DND-41 (cell line): ENCODE results near the gene TNFAIP2.
"Not testable (repeated sequence)": the region's sequence is repeated elsewhere in the genome, so short reads cannot be mapped to it uniquely, and the experiment has no call there.

ENCODE experiments used
- ATAC-seq: fragments of 200-7000 bp; cut with Tn5 transposase; 3 replicates; pipeline ENCODE4 v1.9.1; 2021; ENCODE audit warnings: low read depth; ENCODE audit not compliant: insufficient read depth
- DNase-seq: peaks from one replicate; pipeline ENCODE4 v3.0.0-alpha.2; 2020
- H2AFZ ChIP-seq: 2 replicates; pipeline ENCODE4 v1.6.0; 2012; ENCODE audit warnings: low read depth, low read length
- H3K27ac ChIP-seq: 2 replicates; pipeline ENCODE4 v1.5.1; 2012; ENCODE audit warnings: low read length, inconsistent platforms
- H3K27me3 ChIP-seq: fragments of 200-600 bp; sonication (generic); 2 replicates; pipeline ENCODE4 v1.6.0; 2012; ENCODE audit warnings: low read length, mild to moderate bottlenecking, inconsistent platforms; ENCODE audit not compliant: insufficient read depth, poor library complexity
- H3K36me3 ChIP-seq: 2 replicates; pipeline ENCODE4 v1.5.1; 2012; ENCODE audit warnings: low read length, inconsistent platforms; ENCODE audit not compliant: insufficient read depth
- H3K4me1 ChIP-seq: 2 replicates; pipeline ENCODE4 v1.5.1; 2012; ENCODE audit warnings: mild to moderate bottlenecking, low read length; ENCODE audit not compliant: insufficient read depth
- H3K4me2 ChIP-seq: 2 replicates; pipeline ENCODE4 v1.6.0; 2012; ENCODE audit warnings: mild to moderate bottlenecking, moderate library complexity, low read length, inconsistent platforms; ENCODE audit not compliant: insufficient read depth
- H3K4me3 ChIP-seq, 2 experiments: fragments of 200-600 bp in 1 of 2; shearing (Covaris generic) in 1 of 2; 2 replicates each; pipeline ENCODE4 v1.5.1; 2012 to 2016; ENCODE audit warnings: inconsistent platforms in 2 of 2, low read length in 2 of 2, mild to moderate bottlenecking in 2 of 2, low read depth in 1 of 2, moderate library complexity in 1 of 2
- H3K79me2 ChIP-seq: 2 replicates; pipeline ENCODE4 v1.6.0; 2012; ENCODE audit warnings: low read length, inconsistent platforms; ENCODE audit not compliant: insufficient read depth
- H3K9ac ChIP-seq: 2 replicates; pipeline ENCODE4 v1.6.0; 2012; ENCODE audit warnings: low read depth, mild to moderate bottlenecking, inconsistent platforms, low read length, moderate library complexity
- H3K9me3 ChIP-seq: 2 replicates; pipeline ENCODE4 v1.5.1; 2012; ENCODE audit warnings: low read length, moderate library complexity, mild to moderate bottlenecking, inconsistent platforms; ENCODE audit not compliant: insufficient read depth, severe bottlenecking
- H4K20me1 ChIP-seq: 2 replicates; pipeline ENCODE4 v1.6.0; 2012; ENCODE audit warnings: low read length; ENCODE audit not compliant: insufficient read depth
- EZH2 ChIP-seq: IDR thresholded peaks from 3 replicates; pipeline ENCODE4 v1.6.1; 2012; ENCODE audit warnings: borderline replicate concordance, low read depth, mild to moderate bottlenecking, moderate library complexity, low read length, inconsistent platforms; ENCODE audit not compliant: severe bottlenecking
- TF ChIP-seq, protein P1 (sequence below): IDR thresholded peaks from 2 replicates; pipeline ENCODE4 v1.5.1; 2012; ENCODE audit warnings: borderline replicate concordance, low read length, moderate library complexity, mild to moderate bottlenecking; ENCODE audit not compliant: poor library complexity, severe bottlenecking; ENCODE audit errors: extremely low read depth

TNFAIP2 gene

DNA sequence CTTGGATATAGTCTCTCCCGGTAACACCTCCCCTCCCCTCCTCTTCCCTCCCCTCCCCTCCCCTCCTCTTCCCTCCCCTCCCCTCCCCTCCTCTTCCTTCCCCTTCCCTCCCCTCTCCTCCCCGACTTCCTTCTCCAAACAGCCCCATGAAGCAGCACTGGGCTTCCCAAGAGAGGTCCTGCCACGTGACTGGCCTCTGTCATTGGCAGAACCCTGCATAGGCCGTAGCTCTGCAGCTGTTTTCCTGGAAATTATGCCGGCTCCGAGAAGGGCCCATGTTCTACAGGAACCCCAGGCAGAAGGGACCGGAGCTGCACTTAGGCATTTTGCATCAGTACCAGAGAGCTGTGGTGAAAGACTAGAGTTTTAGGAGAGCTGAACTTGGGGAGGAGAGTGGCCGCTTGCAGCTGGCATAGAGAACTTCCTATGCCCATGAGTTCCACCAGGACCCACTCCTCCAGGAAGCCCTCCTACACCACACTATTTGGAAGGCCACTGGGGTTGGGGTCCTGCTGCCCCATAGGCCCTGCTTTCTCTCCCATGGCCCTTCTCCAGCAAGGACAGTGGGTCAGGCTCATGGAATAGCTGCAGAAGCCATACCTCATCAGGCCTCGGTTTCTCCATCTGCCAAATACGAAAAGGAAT lies 5.1 kb upstream of the TNFAIP2 start:
- no peaks in the 10 kb centered on the region for H3K79me2 ChIP-seq
- H3K4me1 ChIP-seq = no peaks in the 10 kb centered on the region
- peaks cover 5% of the 10 kb centered on the region for H3K27me3 ChIP-seq
- no peak overlapping the region for H2AFZ ChIP-seq
- DNase-seq = no peak
- ATAC-seq = no peak
- H3K27ac ChIP-seq = no peak overlapping the region
- H3K4me2 ChIP-seq = no peak overlapping the region
- H3K4me3 ChIP-seq = no peak overlapping the region
- H3K9me3 ChIP-seq = no peaks in the 10 kb centered on the region
- no peak overlapping the region for H3K9ac ChIP-seq
- TF ChIP-seq, protein P1, sequence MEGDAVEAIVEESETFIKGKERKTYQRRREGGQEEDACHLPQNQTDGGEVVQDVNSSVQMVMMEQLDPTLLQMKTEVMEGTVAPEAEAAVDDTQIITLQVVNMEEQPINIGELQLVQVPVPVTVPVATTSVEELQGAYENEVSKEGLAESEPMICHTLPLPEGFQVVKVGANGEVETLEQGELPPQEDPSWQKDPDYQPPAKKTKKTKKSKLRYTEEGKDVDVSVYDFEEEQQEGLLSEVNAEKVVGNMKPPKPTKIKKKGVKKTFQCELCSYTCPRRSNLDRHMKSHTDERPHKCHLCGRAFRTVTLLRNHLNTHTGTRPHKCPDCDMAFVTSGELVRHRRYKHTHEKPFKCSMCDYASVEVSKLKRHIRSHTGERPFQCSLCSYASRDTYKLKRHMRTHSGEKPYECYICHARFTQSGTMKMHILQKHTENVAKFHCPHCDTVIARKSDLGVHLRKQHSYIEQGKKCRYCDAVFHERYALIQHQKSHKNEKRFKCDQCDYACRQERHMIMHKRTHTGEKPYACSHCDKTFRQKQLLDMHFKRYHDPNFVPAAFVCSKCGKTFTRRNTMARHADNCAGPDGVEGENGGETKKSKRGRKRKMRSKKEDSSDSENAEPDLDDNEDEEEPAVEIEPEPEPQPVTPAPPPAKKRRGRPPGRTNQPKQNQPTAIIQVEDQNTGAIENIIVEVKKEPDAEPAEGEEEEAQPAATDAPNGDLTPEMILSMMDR = no peak
- TF ChIP-seq EZH2 = no peak
- no peaks in the 10 kb centered on the region for H3K36me3 ChIP-seq
- peaks cover 3% of the 10 kb centered on the region; the same call in 1 of the 2 replicates for H4K20me1 ChIP-seq

DNA sequence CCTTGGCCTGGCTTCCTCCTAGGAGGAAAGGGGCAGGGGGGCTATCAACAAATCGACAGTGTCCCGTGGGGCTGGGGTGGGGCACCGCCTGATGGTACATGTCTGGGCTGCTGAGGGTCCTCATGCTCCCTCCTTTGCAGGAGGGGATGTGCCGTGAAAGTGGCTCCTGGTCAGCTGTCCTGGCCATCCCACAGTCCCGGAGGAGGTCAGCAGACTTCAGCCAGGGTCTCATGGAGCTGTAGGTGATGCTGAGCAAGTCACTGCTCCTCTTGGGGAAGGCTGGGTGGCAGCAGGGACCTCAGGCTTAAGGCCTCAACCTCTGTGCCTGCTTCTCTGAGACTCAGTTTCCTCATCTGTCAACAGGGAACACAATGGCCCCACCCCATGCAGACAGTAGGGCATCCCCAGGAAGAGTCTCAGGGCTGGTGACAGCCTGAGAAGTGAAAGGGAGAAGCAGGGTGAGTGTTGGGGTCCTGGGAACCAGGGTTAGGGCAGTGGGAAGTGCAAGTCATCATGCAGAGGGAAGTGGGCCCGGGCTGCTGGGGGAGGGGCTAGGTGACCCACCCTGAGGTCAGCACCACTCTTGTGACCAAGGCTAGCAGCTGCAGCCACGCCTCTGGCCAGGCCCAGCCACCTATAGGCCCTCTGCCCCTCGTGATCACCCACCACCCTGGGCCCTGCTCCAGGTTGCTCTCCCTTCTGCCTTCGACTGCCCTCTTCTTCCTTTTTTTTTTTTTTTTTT lies 4.4 kb upstream of the TNFAIP2 start:
- H3K27me3 ChIP-seq = peaks cover 6% of the 10 kb centered on the region
- H3K4me3 ChIP-seq = no peak overlapping the region
- no peaks in the 10 kb centered on the region for H3K36me3 ChIP-seq
- TF ChIP-seq EZH2 = no peak
- TF ChIP-seq, protein P1 = no peak
- H3K9ac ChIP-seq = no peak overlapping the region
- no peaks in the 10 kb centered on the region for H3K9me3 ChIP-seq
- DNase-seq (no peak), ATAC-seq (no peak)
- no peak overlapping the region for H2AFZ ChIP-seq
- H3K4me1 ChIP-seq = no peaks in the 10 kb centered on the region
- H3K4me2 ChIP-seq = no peak overlapping the region
- H4K20me1 ChIP-seq = peaks cover 4% of the 10 kb centered on the region; the same call in 1 of the 2 replicates
- no peaks in the 10 kb centered on the region for H3K79me2 ChIP-seq
- no peak overlapping the region for H3K27ac ChIP-seq

DNA sequence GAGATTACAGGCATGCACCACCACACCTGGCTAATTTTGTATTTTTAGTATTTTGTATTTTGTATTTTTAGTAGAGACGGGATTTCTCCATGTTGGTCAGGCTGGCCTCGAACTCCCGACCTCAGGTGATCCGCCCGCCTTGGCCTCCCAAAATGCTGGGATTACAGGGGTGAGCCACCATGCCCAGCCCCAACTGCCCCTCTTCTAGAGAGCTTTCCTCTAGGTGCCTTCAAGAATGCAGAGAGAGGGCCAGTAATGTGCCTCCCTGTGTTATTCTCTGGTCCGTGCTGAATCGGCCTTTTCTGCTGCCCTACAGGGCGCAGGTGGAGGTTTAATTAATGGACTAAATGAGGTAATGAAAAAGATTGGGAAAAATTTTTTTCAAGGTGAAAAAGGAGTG lies 3.7 kb upstream of the TNFAIP2 start:
- H3K9ac ChIP-seq, H3K4me1 ChIP-seq, H3K4me2 ChIP-seq, H3K9me3 ChIP-seq, H3K27ac ChIP-seq, H3K36me3 ChIP-seq, ATAC-seq, H3K4me3 ChIP-seq, H3K79me2 ChIP-seq, DNase-seq, H2AFZ ChIP-seq: not testable (repeated sequence)
- Histone ChIP-seq H4K20me1 (peaks cover 11% of the 10 kb centered on the region; the same call in 1 of the 2 replicates), H3K27me3 (peaks cover 12% of the 10 kb centered on the region)

DNA sequence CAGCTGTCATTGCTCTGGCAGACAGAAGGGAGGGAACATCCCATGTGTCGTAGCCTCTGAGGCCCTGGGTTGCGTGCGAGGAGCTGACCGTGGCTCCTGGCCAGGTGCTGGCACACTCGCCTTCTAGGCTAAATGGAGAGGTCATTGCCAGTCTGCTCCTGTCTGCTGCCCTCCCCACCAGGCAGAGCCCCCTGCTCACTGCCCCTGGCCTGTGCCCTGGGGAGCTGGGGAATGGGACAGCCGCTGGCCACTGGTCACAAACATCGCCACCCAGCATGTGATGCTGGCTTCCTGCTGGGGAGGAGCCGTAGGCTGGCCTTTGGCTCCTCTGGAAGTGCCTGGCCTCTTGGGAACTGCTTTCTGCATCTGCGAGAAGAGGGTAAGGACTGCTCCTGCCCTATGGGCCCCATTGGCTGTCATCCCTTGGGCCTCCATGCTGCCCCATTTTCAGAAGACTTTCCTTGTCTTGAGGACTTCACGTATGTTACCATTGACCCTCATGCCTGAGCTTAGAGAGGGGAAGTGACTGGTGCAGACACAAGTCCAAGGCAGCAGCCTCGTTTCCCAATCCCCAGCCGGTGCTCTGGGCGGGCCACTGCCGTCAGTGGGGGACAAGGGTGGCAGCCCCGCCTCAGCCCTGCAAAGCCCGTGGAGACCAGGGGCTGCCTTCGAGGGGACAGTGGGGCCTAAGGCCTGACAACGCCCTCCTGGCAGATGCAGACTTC lies 2.0 kb upstream of the TNFAIP2 start:
- Histone ChIP-seq H3K27ac (no peak overlapping the region), H3K79me2 (no peaks in the 10 kb centered on the region), H3K9ac (no peak overlapping the region), H3K27me3 (peaks cover 12% of the 10 kb centered on the region), H3K9me3 (no peaks in the 10 kb centered on the region), H3K4me2 (no peak overlapping the region), H3K36me3 (no peaks in the 10 kb centered on the region), H2AFZ (no peak overlapping the region), H3K4me1 (no peaks in the 10 kb centered on the region), H3K4me3 (no peak overlapping the region), H4K20me1 (peaks cover 12% of the 10 kb centered on the region; the same call in 1 of the 2 replicates)
- ATAC-seq = no peak
- no peak for TF ChIP-seq EZH2
- TF ChIP-seq, protein P1 = no peak
- no peak for DNase-seq
